ENCODE data around the gene UTP11. TPM values are rescaled to one million over a fixed set of nuclear protein-coding genes. Genes with fewer than 3 reads are reported as not detected.

The UTP11 gene
- total RNA-seq, 4 donors from 2014 or later, result 32.1 to 48.5 (median 39.5) TPM

DNA sequence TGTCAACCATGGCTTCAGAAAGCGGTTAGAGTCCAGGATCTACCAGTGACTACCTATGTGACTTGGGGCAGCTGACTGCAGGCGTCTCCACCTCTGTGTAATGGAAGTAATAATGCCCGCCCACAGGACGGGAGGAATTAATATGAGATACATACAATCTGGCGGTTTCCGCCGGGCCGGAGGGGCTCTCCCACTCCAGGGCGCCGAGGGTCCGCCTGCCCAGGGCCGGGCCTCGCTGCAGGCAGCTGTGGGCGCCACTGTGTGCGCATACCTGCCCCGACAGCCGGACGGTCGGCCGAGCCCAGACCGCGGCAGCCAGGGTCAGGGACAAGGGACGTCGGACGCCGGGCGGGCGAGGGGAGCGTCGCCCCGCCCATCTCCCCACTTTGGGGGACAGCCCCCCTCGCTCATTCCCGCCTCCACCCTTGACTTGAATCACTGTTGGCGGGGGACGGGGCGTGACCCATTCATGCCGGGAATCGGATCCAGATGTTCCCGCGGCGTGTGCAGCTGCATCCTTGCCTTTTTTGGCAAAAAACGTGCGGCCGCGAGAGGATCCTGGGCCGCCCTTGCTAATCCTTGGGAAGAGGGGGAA is 16.7 kb upstream of the UTP11 start:
- 13% methylated on average over 16 of the region's 46 CpGs for WGBS
- TF ChIP-seq EP300 (IDR thresholded peaks at IDR 0.05) (peak; percentile 45), POLR2AphosphoS5 (IDR thresholded peaks at IDR 0.05) (peak in 2 of 3 donors; percentile 20 to 53), POLR2A (IDR thresholded peaks at IDR 0.05) (no peak)
- TF ChIP-seq, protein P1, sequence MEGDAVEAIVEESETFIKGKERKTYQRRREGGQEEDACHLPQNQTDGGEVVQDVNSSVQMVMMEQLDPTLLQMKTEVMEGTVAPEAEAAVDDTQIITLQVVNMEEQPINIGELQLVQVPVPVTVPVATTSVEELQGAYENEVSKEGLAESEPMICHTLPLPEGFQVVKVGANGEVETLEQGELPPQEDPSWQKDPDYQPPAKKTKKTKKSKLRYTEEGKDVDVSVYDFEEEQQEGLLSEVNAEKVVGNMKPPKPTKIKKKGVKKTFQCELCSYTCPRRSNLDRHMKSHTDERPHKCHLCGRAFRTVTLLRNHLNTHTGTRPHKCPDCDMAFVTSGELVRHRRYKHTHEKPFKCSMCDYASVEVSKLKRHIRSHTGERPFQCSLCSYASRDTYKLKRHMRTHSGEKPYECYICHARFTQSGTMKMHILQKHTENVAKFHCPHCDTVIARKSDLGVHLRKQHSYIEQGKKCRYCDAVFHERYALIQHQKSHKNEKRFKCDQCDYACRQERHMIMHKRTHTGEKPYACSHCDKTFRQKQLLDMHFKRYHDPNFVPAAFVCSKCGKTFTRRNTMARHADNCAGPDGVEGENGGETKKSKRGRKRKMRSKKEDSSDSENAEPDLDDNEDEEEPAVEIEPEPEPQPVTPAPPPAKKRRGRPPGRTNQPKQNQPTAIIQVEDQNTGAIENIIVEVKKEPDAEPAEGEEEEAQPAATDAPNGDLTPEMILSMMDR (IDR thresholded peaks at IDR 0.05), result no peak
- H3K36me3 ChIP-seq, result peaks cover 15% of the 10 kb centered on the region
- peaks cover 54% of the 10 kb centered on the region for H3K4me1 ChIP-seq
- DNase-seq (ENCODE audit: low spot score in 2 of 2), result peak; percentile 93 to 94
- peak overlapping the region; percentile 76 for H3K27ac ChIP-seq
- H3K27me3 ChIP-seq, result no peaks in the 10 kb centered on the region
- peak overlapping the region; percentile 57 for H3K4me3 ChIP-seq
- no peaks in the 10 kb centered on the region for H3K9me3 ChIP-seq

GRCh38 chr1:37997256-37998088 is 15.1 kb upstream of the UTP11 start:
- no peak for DNase-seq (ENCODE audit: low spot score in 2 of 2)
- Histone ChIP-seq H3K9me3 (no peaks in the 10 kb centered on the region), H3K4me3 (no peak overlapping the region), H3K4me1 (peaks cover 66% of the 10 kb centered on the region), H3K36me3 (peaks cover 15% of the 10 kb centered on the region), H3K27ac (peak overlapping the region; percentile 42), H3K27me3 (no peaks in the 10 kb centered on the region)
- 82% methylated on average over 18 of the region's 25 CpGs for WGBS
- TF ChIP-seq POLR2A (IDR thresholded peaks at IDR 0.05) (no peak), EP300 (IDR thresholded peaks at IDR 0.05) (no peak)

GRCh38 chr1:37998089-37998808 is 14.3 kb upstream of the UTP11 start:
- WGBS, result 76% methylated on average over 5 of the region's 9 CpGs
- Histone ChIP-seq H3K4me3 (no peak overlapping the region), H3K4me1 (peaks cover 68% of the 10 kb centered on the region), H3K27ac (peak overlapping the region; percentile 86), H3K27me3 (no peaks in the 10 kb centered on the region), H3K36me3 (peaks cover 15% of the 10 kb centered on the region), H3K9me3 (no peaks in the 10 kb centered on the region)
- no peak for DNase-seq (ENCODE audit: low spot score in 2 of 2)
- TF ChIP-seq POLR2A (IDR thresholded peaks at IDR 0.05) (no peak), EP300 (IDR thresholded peaks at IDR 0.05) (no peak), POLR2AphosphoS5 (IDR thresholded peaks at IDR 0.05) (no peak)
- TF ChIP-seq, protein P1 (IDR thresholded peaks at IDR 0.05), result no peak

DNA sequence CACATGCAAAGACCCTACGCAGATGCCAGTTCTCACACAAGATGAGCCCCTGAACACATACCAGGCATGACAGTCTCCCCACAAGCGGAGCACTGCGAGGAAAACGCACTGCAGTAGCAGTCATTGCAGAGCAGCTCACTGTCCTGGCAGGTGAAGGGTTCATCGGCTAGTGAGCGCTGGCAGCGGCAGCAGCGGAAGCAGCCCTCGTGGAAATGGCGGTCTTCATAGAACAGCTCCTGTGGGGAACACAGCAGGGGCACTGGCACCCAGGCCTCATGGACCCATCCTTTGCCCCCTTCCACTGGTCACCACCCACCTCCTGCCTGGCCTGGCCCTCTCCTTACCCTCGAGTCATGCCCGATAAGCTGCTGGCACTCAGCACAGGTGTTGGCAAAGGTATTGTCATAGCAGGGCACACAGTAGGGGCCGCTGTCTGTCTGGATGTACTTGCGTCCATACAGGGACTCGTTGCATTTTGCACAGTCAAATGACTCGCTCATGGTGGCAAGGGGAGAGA is 13.6 kb upstream of the UTP11 start:
- Histone ChIP-seq H3K4me3 (no peak overlapping the region), H3K27ac (peak overlapping the region; percentile 86), H3K36me3 (peaks cover 15% of the 10 kb centered on the region), H3K9me3 (no peaks in the 10 kb centered on the region), H3K4me1 (peaks cover 75% of the 10 kb centered on the region), H3K27me3 (no peaks in the 10 kb centered on the region)
- no peak for DNase-seq (ENCODE audit: low spot score in 2 of 2)
- TF ChIP-seq EP300 (IDR thresholded peaks at IDR 0.05) (no peak), POLR2AphosphoS5 (IDR thresholded peaks at IDR 0.05) (no peak), POLR2A (IDR thresholded peaks at IDR 0.05) (no peak)
- TF ChIP-seq, protein P1 (IDR thresholded peaks at IDR 0.05), result no peak
- WGBS, result 75% methylated on average over 6 of the region's 16 CpGs

- H3K9me3 ChIP-seq, result no peaks in the 10 kb centered on the region
- TF ChIP-seq, protein P1 (IDR thresholded peaks at IDR 0.05), result no peak
- no peak for TF ChIP-seq POLR2AphosphoS5 (IDR thresholded peaks at IDR 0.05)
- TF ChIP-seq EP300 (IDR thresholded peaks at IDR 0.05), result no peak
- TF ChIP-seq POLR2A (IDR thresholded peaks at IDR 0.05), result no peak
- H3K36me3 ChIP-seq, result peaks cover 15% of the 10 kb centered on the region
- WGBS, result 36% methylated on average over 7 of the region's 9 CpGs
- peak overlapping the region; percentile 0 for H3K4me3 ChIP-seq
- peak overlapping the region; percentile 86 for H3K27ac ChIP-seq
- peaks cover 80% of the 10 kb centered on the region for H3K4me1 ChIP-seq
- no peak for DNase-seq (ENCODE audit: low spot score in 2 of 2)
- no peaks in the 10 kb centered on the region for H3K27me3 ChIP-seq
These were observed 12.9 kb upstream of the UTP11 start for GRCh38 chr1:37999430-38000232.
